Activated CD4-positive, alpha-beta T cell treated with anti-CD3 and anti-CD28 coated beads for 4 hours (primary cell): Measurements from ENCODE around the gene CCDC82.
"Not testable (repeated sequence)": the region's sequence is repeated elsewhere in the genome, so short reads cannot be mapped to it uniquely, and the experiment has no call there.

Experiments used
- DNase-seq, 2 donors: peaks; one replicate each; pipeline ENCODE4 v3.0.0-alpha.2; 2020

CCDC82 gene

GRCh38 chr11:96389720-96390487 lies at the start of gene CCDC82, which contains the start of gene JRKL:
Gene CCDC82, minus strand, starts transcription at chr11:96389912. Its CDS starts 5,165 bp downstream, at chr11:96384747.
Gene JRKL, plus strand, starts transcription at chr11:96390013. Its CDS starts 637 bp downstream, at chr11:96390650.
- peak; percentile 99 for DNase-seq

- DNase-seq: not testable (repeated sequence)
Observed at GRCh38 chr11:96432654-96433053, 42.9 kb upstream of the CCDC82 start.

GRCh38 chr11:96430668-96431067 lies 41.0 kb upstream of the CCDC82 start:
- DNase-seq: no peak

DNA sequence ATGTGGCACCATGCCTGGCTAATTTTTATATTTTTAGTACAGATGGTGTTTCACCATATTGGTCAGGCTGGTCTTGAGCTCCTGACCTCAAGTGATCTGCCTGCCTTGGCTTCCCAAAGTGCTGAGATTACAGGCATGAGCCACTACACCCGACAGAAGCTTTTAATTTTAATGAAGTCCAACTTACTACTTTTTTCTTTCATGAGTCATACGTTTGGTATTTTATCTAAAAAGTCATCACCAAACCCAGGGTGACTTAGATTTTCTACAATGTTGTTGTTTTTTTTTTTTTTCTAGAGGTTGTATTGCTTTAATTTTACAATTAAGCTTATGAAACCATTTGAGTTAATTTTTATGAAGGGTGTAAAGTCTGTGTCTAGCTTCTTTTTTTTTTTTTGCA lies 35.0 kb upstream of the CCDC82 start:
- DNase-seq: no peak

DNA sequence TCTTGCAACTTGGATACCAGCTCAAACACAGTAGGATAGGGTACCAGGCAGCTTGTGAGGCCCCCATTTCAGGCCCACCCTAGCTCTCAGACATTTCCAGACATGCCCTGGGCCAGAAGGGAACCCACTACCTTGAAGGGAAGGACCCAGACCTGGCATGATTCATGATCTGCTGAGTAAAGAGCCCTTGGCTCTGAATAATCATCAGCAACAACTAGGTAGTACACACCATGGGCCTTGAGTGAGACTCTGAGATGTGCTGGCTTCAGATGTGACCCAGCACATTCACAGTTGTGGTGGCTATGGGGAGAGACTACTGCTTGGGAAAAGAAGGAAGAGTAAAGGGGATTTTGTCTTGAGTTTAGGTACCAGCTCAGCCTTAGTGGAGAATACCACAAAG lies 23.7 kb upstream of the CCDC82 start:
- no peak for DNase-seq

- DNase-seq: no peak
Observed at GRCh38 chr11:96412761-96413381, 23.2 kb upstream of the CCDC82 start.

- not testable (repeated sequence) for DNase-seq
Observed at GRCh38 chr11:96411412-96411811, 21.7 kb upstream of the CCDC82 start.

- no peak for DNase-seq
Observed at GRCh38 chr11:96400697-96401096, 11.0 kb upstream of the CCDC82 start.

- DNase-seq: no peak
Observed at GRCh38 chr11:96397863-96398262, 8.2 kb upstream of the CCDC82 start.

GRCh38 chr11:96396637-96397036 lies 6.9 kb upstream of the CCDC82 start:
- no peak for DNase-seq

- no peak for DNase-seq
Observed at GRCh38 chr11:96394773-96395172, 5.1 kb upstream of the CCDC82 start.

DNA sequence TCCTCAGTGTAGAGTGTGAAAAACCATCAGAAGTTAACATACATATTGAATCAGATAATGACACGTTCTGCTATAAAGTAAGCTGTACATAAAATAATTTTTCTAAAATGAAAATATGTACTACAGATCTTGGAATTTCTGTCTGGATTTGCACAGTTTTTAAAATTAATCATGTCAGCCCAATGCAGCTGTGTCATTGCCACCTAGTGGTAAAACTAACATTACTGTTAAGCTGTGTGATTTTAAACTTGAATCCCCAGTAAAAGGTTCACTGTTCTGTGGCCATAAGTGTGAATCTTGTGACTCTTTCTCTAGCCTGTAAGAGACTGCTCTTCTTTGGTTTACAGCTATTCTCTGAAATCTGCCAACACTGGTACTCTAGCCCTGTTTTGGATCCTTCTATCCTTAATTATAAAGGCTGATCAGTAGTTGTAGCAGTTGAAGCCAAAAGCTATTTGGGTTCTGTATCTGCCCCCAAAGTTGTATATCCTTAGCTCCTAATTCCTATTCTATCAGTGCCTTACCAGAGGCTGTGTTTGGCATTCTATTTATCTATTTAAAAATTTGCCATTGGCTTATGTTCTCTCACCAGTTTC lies 4.1 kb upstream of the CCDC82 start:
- no peak for DNase-seq

DNA sequence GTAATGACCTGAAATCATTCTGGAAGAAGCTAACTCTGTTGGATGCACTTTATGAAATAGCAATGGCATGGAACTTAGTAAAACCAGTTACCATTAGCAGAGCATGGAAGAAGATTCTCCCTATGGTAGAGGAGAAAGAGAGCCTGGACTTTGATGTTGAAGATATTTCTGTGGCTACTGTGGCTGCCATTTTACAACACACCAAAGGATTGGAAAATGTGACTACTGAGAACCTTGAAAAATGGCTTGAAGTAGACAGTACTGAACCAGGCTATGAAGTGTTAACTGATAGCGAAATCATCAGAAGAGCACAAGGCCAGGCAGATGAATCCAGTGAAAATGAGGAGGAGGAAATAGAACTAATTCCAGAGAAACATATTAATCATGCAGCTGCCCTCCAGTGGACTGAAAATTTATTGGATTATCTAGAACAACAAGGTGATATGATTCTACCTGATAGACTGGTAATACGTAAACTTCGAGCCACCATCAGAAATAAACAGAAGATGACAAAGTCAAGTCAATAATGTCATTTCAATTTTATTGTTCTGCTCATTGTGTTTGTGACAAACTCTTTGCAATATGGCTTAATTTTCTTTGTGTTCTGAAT lies 2.1 kb upstream of the CCDC82 start:
- no peak for DNase-seq

DNA sequence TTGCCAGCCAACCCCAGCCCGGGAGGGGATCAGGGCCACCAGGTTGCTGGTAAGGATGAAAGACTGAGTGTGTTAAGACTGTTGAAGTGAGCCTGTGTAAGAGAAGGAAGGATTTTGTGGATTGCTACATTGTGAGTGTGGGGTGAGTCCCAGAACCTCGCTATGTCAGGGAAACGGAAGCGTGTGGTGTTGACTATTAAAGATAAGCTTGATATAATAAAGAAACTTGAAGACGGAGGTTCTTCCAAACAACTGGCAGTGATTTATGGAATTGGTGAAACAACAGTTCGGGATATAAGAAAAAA lies 728 bp upstream of the CCDC82 start:
- DNase-seq: no peak

DNA sequence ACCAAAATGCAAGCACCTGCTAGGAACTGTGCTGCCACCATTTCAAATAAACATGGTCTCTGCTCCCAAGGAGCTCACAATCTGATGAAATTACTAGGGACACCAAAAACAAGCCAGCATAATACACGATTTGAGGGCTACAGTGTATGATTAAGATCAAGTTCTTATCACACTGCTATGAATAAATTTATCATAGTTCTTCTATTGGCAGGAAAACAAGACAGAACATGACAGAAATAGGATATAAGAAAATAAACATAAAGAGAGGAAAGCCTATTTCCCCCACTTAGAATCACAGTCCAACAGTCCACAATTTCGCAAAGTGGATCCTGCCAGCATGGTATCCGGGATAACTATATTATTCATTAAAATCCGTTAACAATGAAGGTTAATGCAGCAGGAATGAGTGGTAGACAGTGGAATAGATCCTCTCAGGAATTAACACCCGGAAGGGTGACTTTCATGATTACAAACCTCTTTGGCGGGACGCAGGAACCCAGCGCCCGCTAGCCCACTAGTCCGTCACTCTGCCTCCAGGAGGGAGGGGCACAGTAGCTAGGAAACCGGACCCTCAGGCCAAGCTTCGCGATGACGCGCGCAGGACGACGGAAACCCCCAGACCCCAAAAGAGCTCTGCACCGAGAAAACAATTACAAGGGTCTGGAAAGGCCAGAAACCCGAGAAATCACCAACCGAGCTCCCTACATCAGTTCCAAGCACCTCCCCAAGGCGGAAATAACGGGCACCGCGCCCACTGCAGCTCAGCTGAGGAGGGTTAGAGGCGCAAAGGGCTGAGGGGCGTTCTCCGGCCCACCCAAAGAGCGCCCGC lies 607 bp downstream of the CCDC82 start:
- DNase-seq: no peak

DNA sequence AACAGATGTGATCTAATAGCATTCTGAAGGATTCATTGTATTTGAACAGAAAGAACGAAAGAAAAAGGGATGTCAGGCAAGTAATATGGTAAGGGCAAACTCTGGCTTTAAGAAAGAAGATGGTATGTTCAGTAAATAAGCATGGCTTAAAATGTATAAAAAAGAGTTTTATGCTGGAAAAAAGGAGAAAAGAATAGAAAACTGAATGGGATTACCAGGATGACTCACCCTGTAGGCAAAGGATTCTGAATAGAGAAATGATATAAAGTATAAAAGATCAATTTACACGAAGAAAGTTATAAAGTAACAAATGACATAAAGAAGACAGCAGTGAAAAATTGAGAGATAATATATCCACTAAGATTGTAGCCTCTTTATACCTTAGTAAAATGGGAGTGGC lies 4.5 kb downstream of the CCDC82 start:
- no peak for DNase-seq

DNA sequence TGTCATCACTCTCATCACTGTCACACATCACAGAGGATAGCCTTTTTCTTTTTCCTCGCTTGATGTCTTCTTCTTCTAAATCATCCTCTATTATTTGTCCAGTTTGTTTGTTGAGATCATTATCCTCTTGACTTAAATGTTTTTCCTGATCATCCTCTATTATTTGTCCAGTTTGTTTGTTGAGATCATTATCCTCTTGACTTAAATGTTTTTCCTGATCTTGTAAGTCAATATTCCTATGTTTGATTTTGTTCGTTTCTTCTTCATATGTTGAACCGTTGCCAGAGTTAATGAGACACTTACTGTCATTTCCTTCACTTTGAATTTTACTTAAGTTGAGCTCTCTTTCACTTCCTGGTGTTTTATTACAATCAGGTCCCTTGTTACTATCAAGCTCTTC lies 5.6 kb downstream of the CCDC82 start:
- no peak for DNase-seq

GRCh38 chr11:96376796-96377195 lies 12.9 kb downstream of the CCDC82 start:
- DNase-seq: no peak

DNA sequence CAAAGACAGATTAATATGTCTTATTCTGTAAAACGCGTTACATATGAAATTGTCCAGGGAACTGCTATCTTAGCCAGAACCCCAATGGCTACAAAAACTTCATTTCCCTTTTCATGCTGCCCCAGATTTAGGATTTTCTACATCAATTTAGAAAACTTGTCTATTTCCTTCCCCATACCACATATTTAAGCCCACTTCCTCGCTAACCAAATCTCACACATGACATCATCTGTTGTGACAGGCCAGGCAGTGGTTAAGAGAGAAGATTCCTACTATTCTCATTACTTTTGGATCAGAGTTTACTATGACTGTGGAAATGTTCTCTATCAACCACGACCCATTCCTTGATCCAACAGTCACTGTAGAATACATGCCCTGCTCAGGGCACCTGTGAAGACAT lies 15.9 kb downstream of the CCDC82 start:
- DNase-seq: no peak

- no peak for DNase-seq
Observed at GRCh38 chr11:96367342-96367741, 22.4 kb downstream of the CCDC82 start.

DNA sequence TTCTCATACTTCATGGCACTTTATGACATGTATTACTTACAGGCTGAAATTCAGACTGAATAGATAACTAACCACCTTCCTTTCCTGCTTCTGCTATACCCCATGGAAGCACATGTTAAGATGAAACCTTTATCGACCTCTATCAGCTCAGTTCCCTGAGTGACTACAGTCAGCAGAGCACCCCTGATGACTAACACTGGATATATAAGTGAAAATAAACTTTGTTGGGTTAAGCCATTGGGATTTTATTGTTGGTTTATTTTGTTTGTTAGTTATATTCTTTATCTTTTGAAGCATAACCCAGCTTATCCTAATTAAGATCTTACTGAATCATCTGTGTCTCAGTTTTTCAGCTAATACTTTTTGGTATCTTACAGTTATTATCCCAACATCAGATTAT lies 23.7 kb downstream of the CCDC82 start:
- DNase-seq: no peak

DNA sequence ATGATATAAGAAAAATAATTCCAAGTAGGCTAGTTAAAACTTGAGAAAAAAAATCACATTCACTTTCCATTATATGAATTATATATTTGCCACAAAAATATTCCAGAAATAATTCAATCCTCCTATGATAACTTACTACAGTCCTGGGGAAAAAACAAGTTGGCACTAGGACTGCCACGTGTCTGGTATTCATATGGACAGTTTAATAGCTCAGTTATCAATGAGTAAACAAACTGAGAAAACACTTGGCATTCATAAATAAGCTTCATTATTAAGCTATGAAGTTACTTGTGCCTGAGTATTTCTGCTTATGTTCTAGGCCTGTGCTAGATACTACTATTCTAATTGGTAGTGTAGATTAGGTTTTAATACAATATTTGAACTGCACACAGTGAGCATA lies 24.2 kb downstream of the CCDC82 start:
- DNase-seq: no peak

- DNase-seq: no peak
Observed at GRCh38 chr11:96361778-96362177, 27.9 kb downstream of the CCDC82 start.
